Retinal pigment epithelial cell (primary cell): Measurements from ENCODE around the gene VAT1L.

Source experiments
- DNase-seq: peaks from one replicate; pipeline ENCODE4 v3.0.0-alpha.2; 2010; ENCODE audit warnings: low read depth
- H3K4me3 ChIP-seq: 2 replicates; pipeline ENCODE4 v1.5.1; 2011; ENCODE audit warnings: mild to moderate bottlenecking, low read length, control low read depth, moderate library complexity
- TF ChIP-seq, protein P1 (sequence below): conservative IDR thresholded peaks from 2 replicates; pipeline ENCODE4 v1.5.1; 2011; ENCODE audit warnings: low read depth, low read length, control low read depth, inconsistent platforms

The VAT1L gene

DNA sequence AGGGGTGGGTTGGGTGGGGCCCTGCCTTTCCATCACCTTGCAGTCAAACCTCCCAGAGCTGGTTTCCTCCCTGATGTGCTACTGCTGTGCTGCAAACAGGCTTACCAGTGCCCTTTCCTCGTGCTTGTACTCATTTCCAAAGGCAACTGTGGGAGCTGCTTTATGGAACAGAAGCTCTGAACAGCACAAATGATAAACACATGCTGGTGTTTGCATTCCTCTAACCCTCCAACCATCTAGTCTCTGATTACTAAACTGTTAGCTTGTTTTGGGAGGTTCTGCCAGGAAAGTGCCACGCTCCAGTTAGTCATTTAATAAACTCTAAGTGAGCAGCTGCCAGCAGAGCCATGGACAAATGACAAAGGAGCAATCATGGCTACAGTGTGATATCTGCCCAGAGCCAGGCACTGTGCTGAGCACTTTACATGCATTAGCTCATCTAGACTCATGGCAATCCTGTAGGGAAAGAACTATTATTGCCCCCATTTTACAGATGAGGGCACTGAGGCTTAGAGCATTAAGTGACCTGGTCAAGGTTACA lies 110.4 kb downstream of the VAT1L start:
- TF ChIP-seq, protein P1, sequence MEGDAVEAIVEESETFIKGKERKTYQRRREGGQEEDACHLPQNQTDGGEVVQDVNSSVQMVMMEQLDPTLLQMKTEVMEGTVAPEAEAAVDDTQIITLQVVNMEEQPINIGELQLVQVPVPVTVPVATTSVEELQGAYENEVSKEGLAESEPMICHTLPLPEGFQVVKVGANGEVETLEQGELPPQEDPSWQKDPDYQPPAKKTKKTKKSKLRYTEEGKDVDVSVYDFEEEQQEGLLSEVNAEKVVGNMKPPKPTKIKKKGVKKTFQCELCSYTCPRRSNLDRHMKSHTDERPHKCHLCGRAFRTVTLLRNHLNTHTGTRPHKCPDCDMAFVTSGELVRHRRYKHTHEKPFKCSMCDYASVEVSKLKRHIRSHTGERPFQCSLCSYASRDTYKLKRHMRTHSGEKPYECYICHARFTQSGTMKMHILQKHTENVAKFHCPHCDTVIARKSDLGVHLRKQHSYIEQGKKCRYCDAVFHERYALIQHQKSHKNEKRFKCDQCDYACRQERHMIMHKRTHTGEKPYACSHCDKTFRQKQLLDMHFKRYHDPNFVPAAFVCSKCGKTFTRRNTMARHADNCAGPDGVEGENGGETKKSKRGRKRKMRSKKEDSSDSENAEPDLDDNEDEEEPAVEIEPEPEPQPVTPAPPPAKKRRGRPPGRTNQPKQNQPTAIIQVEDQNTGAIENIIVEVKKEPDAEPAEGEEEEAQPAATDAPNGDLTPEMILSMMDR, result no peak
- H3K4me3 ChIP-seq, result no peak overlapping the region
- DNase-seq, result no peak

DNA sequence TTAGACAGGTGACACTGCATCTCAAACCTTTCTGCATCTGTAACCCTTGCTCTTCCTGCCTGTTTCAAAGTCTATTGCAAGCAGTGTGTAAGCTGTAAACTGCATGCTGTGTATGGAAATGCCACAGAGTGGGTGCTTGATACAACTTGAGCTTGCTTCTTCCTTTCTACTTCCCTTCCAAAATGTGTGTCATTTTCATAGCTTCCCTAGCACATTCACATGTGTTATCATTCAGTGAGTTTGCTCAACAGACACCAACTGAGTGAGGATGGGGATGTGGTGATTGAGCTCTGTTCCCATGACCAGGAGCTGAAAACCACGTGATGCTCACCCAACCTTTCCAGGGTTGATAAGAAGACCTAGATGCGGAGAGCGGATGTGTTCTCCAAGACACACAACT lies 111.1 kb downstream of the VAT1L start:
- no peak for DNase-seq
- TF ChIP-seq, protein P1, result no peak
- no peak overlapping the region for H3K4me3 ChIP-seq

DNA sequence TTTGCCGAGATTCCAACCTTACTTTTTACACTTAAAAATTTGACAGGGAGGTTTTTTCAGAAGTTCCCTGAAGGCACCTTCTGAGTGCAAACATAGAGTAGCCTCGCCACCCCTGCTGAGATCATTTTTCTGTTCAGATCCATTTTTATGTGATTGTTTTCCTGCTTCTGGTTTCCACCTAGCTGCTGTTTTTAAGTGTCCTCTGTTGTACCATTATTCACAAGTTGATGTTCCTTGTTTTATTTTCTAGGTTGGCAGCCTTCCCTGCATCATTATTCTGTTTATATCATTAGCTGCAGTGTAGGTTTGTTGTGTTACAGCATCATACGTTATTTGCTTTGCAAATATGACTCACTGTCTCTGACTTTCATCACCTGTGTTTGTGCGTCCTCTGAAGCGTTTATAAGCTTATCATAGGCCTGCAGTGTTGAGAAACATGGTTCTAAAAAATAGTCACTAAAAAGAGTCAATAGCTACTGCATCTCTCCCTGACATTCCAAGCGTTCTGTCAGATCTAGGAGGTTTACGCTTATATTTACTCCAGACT lies 117.1 kb downstream of the VAT1L start:
- DNase-seq, result no peak
- TF ChIP-seq, protein P1, result no peak
- no peak overlapping the region for H3K4me3 ChIP-seq

DNA sequence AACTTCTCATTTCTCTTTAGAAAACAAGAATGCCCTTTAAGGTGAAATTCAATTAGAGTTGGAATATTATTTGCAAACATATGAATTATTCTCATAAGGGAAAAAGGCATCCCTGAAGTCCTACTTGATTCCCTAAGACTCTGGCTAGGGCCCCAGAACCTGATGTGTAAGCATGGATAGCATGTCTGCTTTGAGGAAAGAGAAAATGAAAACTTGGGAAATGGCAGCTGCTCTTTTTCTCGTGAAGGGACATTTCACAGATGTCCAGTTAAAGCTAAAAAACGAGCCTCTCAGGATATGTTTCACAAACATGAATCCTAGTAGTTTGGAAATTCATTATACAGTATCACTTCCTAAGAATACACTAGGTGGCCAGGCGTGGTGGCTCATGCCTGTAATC lies 121.7 kb downstream of the VAT1L start:
- TF ChIP-seq, protein P1, result no peak
- no peak for DNase-seq
- no peak overlapping the region for H3K4me3 ChIP-seq

DNA sequence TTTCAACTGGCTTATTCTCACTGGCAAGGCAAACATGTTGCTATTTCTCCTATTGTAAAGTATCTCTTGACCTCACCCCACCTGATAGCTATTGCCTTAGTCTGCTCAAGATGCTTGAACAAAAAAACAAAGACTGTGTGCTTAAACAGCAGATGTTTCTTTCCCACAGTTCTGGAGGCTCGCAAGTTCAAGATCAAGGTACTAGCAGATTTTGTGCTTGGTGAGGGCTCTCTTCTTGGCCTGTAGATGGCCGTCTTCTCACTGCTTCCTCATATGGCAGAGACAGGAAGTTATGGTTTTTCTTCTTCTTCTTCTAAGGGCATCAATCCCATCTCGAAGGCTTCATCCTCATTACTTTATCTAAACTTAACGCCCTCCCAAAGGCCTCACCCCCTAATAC lies 124.3 kb downstream of the VAT1L start:
- TF ChIP-seq, protein P1, result no peak
- H3K4me3 ChIP-seq, result no peak overlapping the region
- DNase-seq, result no peak

DNA sequence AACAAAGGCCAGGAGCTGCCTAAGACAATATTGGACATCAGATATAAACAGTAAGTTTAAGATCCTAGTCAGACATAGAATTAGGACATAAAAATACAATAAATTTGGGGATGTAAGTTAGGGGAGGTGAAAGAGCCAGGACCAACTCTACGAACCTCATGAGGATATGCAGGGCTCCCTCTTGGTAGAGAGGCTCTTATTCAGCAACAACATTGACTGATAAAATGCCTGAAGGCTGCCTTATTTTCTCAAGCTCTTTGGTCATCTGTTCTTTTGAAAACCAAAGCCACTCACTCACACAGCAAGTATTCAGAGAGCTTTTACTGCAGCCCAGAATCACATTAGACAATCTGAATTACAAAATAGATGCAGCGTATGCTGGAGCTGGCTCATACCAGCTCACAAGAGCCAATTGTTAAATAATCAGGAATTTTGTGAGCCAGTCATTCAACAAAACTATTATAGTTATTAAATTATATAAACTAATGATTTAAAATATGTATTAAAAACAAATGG lies 125.4 kb downstream of the VAT1L start:
- TF ChIP-seq, protein P1, result no peak
- DNase-seq, result no peak
- H3K4me3 ChIP-seq, result no peak overlapping the region

DNA sequence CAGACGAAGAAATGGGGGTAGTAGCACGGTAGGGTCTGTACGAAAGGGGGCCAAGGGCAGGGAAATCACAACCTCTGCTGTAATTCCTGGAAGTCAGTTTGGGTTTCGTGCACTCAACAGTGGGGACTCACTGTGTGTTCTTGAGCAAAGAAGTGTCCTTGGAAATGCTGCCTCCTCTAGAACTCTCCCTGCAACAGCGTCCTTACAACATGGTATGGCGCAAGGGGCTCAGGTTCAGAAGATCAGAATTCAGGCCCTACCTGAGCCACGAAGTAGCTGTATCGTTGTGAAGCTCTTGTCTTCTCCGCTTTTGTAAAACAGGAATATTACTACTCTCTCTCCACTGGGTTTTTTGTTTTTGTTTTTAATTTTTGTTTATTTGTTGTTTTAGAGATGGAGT lies 127.7 kb downstream of the VAT1L start:
- no peak for DNase-seq
- H3K4me3 ChIP-seq, result no peak overlapping the region
- TF ChIP-seq, protein P1, result no peak
